H1 (cell line): ENCODE measurements around the gene SCD.

Experiments
- CHD2 ChIP-seq: IDR thresholded peaks from 2 replicates; pipeline ENCODE4 v1.6.1; 2012; ENCODE audit warnings: low read length, improper control_type of control experiment
- CTCF ChIP-seq, 3 experiments: IDR thresholded peaks; 1 replicate in 2 of 3; 2 replicates in 1 of 3; pipeline versions ENCODE4 v1.5.1 to v1.6.1; 2011; ENCODE audit warnings: low read length in 3 of 3, mild to moderate bottlenecking in 3 of 3, inconsistent platforms in 2 of 3, low read depth in 1 of 3, moderate library complexity in 1 of 3; ENCODE audit not compliant: insufficient read depth in 1 of 3; ENCODE audit errors: control extremely low read depth in 1 of 3
- HDAC2 ChIP-seq, 2 experiments: fragments of 300-600 bp in 1 of 2; sonication (generic) in 1 of 2; IDR thresholded peaks; 2 replicates each; pipeline ENCODE4 v1.6.1; 2011 to 2012; ENCODE audit warnings: low read depth in 2 of 2, low read length in 2 of 2, mild to moderate bottlenecking in 2 of 2, moderate library complexity in 2 of 2, borderline replicate concordance in 1 of 2, inconsistent platforms in 1 of 2
- KDM5A ChIP-seq: fragments of 200-600 bp; IDR thresholded peaks from 2 replicates; pipeline ENCODE4 v1.7.1; 2012; ENCODE audit warnings: mild to moderate bottlenecking, low read length, inconsistent platforms, mixed read lengths
- TF ChIP-seq, protein P1 (sequence below): IDR thresholded peaks from 2 replicates; pipeline ENCODE4 v1.6.1; 2011; ENCODE audit warnings: low read depth, mild to moderate bottlenecking, low read length; ENCODE audit not compliant: insufficient read depth

DNA sequence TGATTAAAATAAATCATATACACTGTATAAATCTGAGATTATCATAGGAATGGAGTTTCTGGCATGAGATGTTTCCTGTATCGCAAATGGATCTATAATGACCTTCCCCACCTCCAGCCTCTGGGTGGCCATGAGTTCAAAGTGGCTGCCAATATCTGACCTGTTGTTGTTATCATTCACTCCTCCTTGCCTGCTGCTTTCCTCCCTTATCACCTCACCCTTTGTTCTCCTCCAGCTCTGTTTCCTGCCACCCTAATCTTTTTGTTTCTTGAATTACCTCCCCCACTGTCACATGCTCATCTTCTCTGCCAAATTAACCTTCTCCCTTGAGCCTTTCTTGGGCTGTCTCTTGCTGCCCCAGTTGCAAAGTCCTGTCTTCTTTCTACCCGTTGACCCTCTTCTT is 12.0 kb downstream of the SCD start:
- TF ChIP-seq CHD2 (no peak), KDM5A (no peak), CTCF (IDR thresholded peaks at IDR 0.05; ENCODE audit: control extremely low read depth in 1 of 3, insufficient read depth in 1 of 3, low read depth in 1 of 3, low read length in 3 of 3) (no peak), HDAC2 (IDR thresholded peaks at IDR 0.05; ENCODE audit: borderline replicate concordance in 1 of 2, low read depth in 2 of 2, low read length in 2 of 2) (no peak)
- TF ChIP-seq, protein P1, sequence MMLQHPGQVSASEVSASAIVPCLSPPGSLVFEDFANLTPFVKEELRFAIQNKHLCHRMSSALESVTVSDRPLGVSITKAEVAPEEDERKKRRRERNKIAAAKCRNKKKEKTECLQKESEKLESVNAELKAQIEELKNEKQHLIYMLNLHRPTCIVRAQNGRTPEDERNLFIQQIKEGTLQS: no peak
